ENCODE results near the gene INVS. TPM values are rescaled to one million over a fixed set of nuclear protein-coding genes. Genes with fewer than 3 reads are reported as not detected.

The INVS gene
- total and polyA plus RNA-seq, 2 donors (not counting 1 experiment from before 2014, with no cell fraction given), result 13.9 to 37.0 TPM

DNA sequence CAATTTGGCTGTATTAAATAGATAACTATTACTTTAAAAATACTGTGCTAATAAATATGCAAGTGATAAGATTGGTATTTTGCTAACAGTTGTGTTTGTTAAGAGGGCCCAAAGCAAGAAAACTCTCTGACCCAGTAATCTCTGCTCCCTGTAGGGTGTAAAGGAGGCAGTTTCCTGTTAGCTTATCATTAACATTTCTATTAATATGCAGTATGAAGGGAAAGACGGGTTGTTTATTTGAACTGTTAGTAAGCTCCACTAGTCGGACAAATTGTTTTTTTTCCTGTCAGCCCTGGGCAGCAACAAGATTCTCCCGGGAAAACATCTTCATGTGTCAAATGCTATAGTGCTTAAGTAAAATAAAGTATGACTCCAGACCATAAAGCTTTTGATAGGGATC is 35.9 kb upstream of the INVS start:
- no peaks in the 10 kb centered on the region for H3K9me3 Mint-ChIP-seq (ENCODE audit: insufficient read depth)
- Histone ChIP-seq H3K4me3 (ENCODE audit: control extremely low read depth in 1 of 5, extremely low read depth in 1 of 5, insufficient read depth in 1 of 5, low read depth in 2 of 5, low read length in 4 of 5) (no peak overlapping the region), H3K4me1 (ENCODE audit: control insufficient read depth in 2 of 2, insufficient read depth in 2 of 2, low read length in 2 of 2) (peaks cover 31 to 39% of the 10 kb centered on the region in 2 donors), H2AFZ (ENCODE audit: insufficient read depth, low read depth, low read length, poor library complexity, severe bottlenecking) (no peak overlapping the region), H3K36me3 (replicated peaks in 1 of 2; ENCODE audit: control extremely low read depth in 1 of 2, control insufficient read depth in 1 of 2, extremely low read depth in 1 of 2, insufficient read depth in 2 of 2, low read length in 1 of 2) (no peaks in the 10 kb centered on the region), H3K9me3 (ENCODE audit: control extremely low read depth in 1 of 3, control insufficient read depth in 2 of 3, insufficient read depth in 1 of 3, low read length in 2 of 3) (no peaks in the 10 kb centered on the region), H3K27me3 (replicated peaks in 1 of 4; ENCODE audit: control extremely low read depth in 1 of 4, control insufficient read depth in 3 of 4, insufficient read depth in 4 of 4, low read length in 3 of 4) (no peaks in the 10 kb centered on the region), H3K79me2 (ENCODE audit: control insufficient read depth, insufficient read depth, low read length) (peaks cover 59% of the 10 kb centered on the region), H3K9ac (ENCODE audit: low read length) (no peak overlapping the region), H4K20me1 (ENCODE audit: control insufficient read depth, insufficient read depth, low read length, poor library complexity, severe bottlenecking) (no peaks in the 10 kb centered on the region), H3K4me2 (replicated peaks; ENCODE audit: low read depth, low read length, poor library complexity, severe bottlenecking) (no peak overlapping the region), H3K27ac (ENCODE audit: low read length in 2 of 2) (no peak overlapping the region)
- no peak overlapping the region for H3K4me3 Mint-ChIP-seq
- no peaks in the 10 kb centered on the region for H3K27me3 Mint-ChIP-seq
- WGBS (ENCODE audit: insufficient coverage), result no CpG with 5 or more reads among the region's 3 CpGs
- ChIA-PET POLR2A (no interaction called here), CTCF (interaction anchor here (0.8 kb wide), 1 partner anchor 17 kb away, joined by 3 read pairs; no protein-coding TSS in a partner anchor)
- peaks cover 51% of the 10 kb centered on the region for H3K4me1 Mint-ChIP-seq
- no peak overlapping the region for H3K27ac Mint-ChIP-seq
- no peak for ATAC-seq (ENCODE audit: low read depth)
- no peak for DNase-seq
- intact Hi-C loops (cut with micrococcal nuclease), result no loop called here
- TF ChIP-seq, protein P1, sequence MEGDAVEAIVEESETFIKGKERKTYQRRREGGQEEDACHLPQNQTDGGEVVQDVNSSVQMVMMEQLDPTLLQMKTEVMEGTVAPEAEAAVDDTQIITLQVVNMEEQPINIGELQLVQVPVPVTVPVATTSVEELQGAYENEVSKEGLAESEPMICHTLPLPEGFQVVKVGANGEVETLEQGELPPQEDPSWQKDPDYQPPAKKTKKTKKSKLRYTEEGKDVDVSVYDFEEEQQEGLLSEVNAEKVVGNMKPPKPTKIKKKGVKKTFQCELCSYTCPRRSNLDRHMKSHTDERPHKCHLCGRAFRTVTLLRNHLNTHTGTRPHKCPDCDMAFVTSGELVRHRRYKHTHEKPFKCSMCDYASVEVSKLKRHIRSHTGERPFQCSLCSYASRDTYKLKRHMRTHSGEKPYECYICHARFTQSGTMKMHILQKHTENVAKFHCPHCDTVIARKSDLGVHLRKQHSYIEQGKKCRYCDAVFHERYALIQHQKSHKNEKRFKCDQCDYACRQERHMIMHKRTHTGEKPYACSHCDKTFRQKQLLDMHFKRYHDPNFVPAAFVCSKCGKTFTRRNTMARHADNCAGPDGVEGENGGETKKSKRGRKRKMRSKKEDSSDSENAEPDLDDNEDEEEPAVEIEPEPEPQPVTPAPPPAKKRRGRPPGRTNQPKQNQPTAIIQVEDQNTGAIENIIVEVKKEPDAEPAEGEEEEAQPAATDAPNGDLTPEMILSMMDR (IDR thresholded peaks at IDR 0.05), result no peak
- no peak for TF ChIP-seq EZH2 (IDR thresholded peaks at IDR 0.05; ENCODE audit: borderline replicate concordance, insufficient read depth, low read depth, low read length, poor library complexity, severe bottlenecking)

DNA sequence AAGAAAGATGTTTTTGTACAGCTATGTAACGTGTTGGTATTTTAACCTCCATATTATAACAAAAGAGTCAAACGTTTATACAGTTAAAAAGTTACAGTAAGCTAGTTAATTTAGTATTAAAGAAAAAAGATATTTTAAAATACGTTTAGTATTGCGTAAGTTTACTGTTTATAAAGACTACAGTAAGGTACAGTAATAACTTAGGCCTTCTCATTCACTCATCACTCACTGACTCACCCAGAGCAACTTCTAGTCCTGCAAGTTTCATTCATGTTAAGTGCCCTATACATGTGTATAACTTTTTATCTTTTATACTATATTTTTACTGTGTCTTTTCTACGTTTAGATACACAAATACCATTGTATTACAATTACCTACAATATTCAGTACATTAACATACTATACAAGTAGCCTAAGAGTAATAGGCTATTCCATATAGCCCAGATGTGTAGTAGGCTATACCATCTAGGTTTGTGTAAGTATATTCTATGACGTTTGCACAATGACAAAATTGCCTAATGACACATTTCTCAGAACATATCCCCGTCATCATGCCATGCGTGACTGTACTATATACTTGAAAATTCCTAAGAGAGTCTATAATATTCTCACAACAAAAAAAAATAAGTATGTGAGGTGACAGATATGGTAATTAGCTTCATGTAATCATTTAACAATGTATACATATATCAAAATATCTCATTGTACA is 34.0 kb upstream of the INVS start:
- Mint-ChIP-seq H3K4me3 (no peak overlapping the region), H3K9me3 (ENCODE audit: insufficient read depth) (no peaks in the 10 kb centered on the region), H3K27me3 (no peaks in the 10 kb centered on the region), H3K27ac (no peak overlapping the region), H3K4me1 (peaks cover 38% of the 10 kb centered on the region)
- no peaks in the 10 kb centered on the region for H3K36me3 ChIP-seq (replicated peaks in 1 of 2; ENCODE audit: control extremely low read depth in 1 of 2, control insufficient read depth in 1 of 2, extremely low read depth in 1 of 2, insufficient read depth in 2 of 2, low read length in 1 of 2)
- H3K9me3 ChIP-seq (ENCODE audit: control extremely low read depth in 1 of 3, control insufficient read depth in 2 of 3, insufficient read depth in 1 of 3, low read length in 2 of 3), result no peaks in the 10 kb centered on the region
- no peak overlapping the region for H3K4me2 ChIP-seq (replicated peaks; ENCODE audit: low read depth, low read length, poor library complexity, severe bottlenecking)
- H3K4me3 ChIP-seq (ENCODE audit: control extremely low read depth in 1 of 5, extremely low read depth in 1 of 5, insufficient read depth in 1 of 5, low read depth in 2 of 5, low read length in 4 of 5), result no peak overlapping the region
- peaks cover 67% of the 10 kb centered on the region for H3K79me2 ChIP-seq (ENCODE audit: control insufficient read depth, insufficient read depth, low read length)
- intact Hi-C loops (cut with micrococcal nuclease), result no loop called here
- no peaks in the 10 kb centered on the region for H3K27me3 ChIP-seq (replicated peaks in 1 of 4; ENCODE audit: control extremely low read depth in 1 of 4, control insufficient read depth in 3 of 4, insufficient read depth in 4 of 4, low read length in 3 of 4)
- ATAC-seq (ENCODE audit: low read depth), result no peak
- peak overlapping the region in 1 of 2 donors; percentile 11 for H3K27ac ChIP-seq (ENCODE audit: low read length in 2 of 2)
- ChIA-PET CTCF (interaction anchor here (1.3 kb wide), 1 partner anchor 151 kb away, joined by 3 read pairs; no protein-coding TSS in a partner anchor), POLR2A (no interaction called here)
- DNase-seq, result no peak
- H3K9ac ChIP-seq (ENCODE audit: low read length), result no peak overlapping the region
- H3K4me1 ChIP-seq (ENCODE audit: control insufficient read depth in 2 of 2, insufficient read depth in 2 of 2, low read length in 2 of 2), result peaks cover 17 to 23% of the 10 kb centered on the region in 2 donors
- H4K20me1 ChIP-seq (ENCODE audit: control insufficient read depth, insufficient read depth, low read length, poor library complexity, severe bottlenecking), result peaks cover 4% of the 10 kb centered on the region
- H2AFZ ChIP-seq (ENCODE audit: insufficient read depth, low read depth, low read length, poor library complexity, severe bottlenecking), result no peak overlapping the region
- no peak for TF ChIP-seq EZH2 (IDR thresholded peaks at IDR 0.05; ENCODE audit: borderline replicate concordance, insufficient read depth, low read depth, low read length, poor library complexity, severe bottlenecking)
- TF ChIP-seq, protein P1 (IDR thresholded peaks at IDR 0.05), result no peak
- WGBS (ENCODE audit: insufficient coverage), result no CpG with 5 or more reads among the region's 8 CpGs
